Uterus (tissue), 2 donors: ENCODE results near the gene YLPM1.

Experiments
- POLR2A ChIP-seq, 2 donors: fragments of 450-650 bp; IDR thresholded peaks; one replicate each; pipeline ENCODE4 v1.6.1; 2016; ENCODE audit warnings: antibody characterized with exemption in 2 of 2, mild to moderate bottlenecking in 1 of 2, moderate library complexity in 1 of 2
- TF ChIP-seq, protein P1 (sequence below), 4 experiments: fragments of 200-600 bp in 2 of 4; fragments of 450-650 bp in 2 of 4; sonication (generic) in 2 of 4; IDR thresholded peaks; one replicate each; pipeline ENCODE4 v1.5.1; 2016 to 2019; ENCODE audit warnings: antibody characterized with exemption in 4 of 4, mild to moderate bottlenecking in 2 of 4, moderate library complexity in 1 of 4

DNA sequence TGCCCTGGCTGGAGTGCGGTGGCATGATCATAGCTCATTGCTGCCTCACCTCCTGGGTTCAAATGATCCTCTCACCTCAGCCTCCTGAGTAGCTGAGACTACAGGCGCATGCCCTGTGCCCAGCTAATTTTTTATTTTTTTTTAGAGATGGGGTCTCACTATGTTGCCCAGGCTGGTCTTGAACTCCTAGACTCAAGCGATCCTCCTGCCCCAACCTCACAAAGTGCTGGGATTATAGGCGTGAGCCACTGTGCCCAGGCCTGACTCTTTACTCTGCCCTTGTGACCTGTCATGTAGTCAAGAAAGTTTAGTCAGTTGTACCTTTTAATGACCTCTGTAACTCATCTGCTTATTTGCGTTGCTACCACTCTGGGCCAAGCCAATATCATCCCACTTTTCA is 57.2 kb downstream of the YLPM1 start:
- TF ChIP-seq, protein P1, sequence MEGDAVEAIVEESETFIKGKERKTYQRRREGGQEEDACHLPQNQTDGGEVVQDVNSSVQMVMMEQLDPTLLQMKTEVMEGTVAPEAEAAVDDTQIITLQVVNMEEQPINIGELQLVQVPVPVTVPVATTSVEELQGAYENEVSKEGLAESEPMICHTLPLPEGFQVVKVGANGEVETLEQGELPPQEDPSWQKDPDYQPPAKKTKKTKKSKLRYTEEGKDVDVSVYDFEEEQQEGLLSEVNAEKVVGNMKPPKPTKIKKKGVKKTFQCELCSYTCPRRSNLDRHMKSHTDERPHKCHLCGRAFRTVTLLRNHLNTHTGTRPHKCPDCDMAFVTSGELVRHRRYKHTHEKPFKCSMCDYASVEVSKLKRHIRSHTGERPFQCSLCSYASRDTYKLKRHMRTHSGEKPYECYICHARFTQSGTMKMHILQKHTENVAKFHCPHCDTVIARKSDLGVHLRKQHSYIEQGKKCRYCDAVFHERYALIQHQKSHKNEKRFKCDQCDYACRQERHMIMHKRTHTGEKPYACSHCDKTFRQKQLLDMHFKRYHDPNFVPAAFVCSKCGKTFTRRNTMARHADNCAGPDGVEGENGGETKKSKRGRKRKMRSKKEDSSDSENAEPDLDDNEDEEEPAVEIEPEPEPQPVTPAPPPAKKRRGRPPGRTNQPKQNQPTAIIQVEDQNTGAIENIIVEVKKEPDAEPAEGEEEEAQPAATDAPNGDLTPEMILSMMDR (IDR thresholded peaks at IDR 0.05): no peak
- no peak for TF ChIP-seq POLR2A (IDR thresholded peaks at IDR 0.05)
